Vagina (tissue), 2 donors: ENCODE data around the gene GYG2.

Experiments used
- POLR2A ChIP-seq, 2 donors: fragments of 450-650 bp; IDR thresholded peaks; one replicate each; pipeline ENCODE4 v1.6.1; 2017; ENCODE audit warnings: antibody characterized with exemption in 2 of 2, mild to moderate bottlenecking in 2 of 2, moderate library complexity in 2 of 2
- TF ChIP-seq, protein P1 (sequence below), 3 experiments: fragments of 450-650 bp in 2 of 3; fragments of 200-600 bp in 1 of 3; sonication (generic) in 1 of 3; IDR thresholded peaks; one replicate each; pipeline ENCODE4 v1.5.1; 2017 to 2019; ENCODE audit warnings: antibody characterized with exemption in 3 of 3, mild to moderate bottlenecking in 2 of 3, moderate library complexity in 2 of 3

DNA sequence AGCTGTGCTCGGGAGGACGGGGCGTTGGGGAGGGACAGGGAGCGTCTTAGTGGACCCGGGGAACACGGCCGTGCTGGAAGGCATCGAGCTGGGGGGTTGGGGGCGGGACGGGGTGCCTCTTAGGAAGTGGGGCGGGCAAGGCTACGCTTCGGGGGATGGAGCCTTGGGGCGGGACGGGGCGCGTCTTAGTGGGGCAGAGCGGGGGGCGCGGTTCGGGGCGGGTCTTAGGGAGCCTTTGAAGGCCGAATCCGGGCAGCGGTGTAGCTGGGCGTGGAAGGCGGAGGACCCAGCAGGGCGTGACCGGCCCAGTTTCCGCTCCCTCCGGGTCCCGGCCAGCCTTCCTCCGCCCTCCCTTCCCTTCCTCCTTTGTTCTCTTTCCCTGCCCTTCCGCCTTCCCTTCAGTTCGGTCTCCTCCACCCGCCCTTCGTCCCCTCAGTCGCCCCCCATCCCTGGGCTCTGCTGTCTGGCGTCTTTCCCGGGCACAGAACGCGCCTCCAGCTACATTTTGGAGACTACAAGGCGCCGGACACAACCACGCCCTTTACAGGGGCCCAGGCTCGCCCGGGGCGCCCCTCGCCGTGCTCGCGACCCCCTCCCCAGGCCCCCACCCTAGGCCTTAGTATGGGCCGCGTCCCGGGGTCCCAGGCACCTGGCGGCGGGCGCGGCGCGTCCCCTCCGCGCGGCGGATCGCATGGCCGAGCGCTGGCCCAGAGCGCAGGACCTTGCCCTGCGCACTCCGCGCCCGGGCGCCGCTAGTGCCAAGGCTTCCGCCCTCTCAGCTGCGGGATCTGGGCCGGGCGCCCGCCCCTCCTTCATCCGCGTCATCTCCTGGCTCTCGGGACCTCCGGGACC is 100.1 kb downstream of the GYG2 start, which contains the start of gene ARSD:
- peak in 1 of 2 donors; percentile 77 for TF ChIP-seq POLR2A (IDR thresholded peaks at IDR 0.05)
- TF ChIP-seq, protein P1, sequence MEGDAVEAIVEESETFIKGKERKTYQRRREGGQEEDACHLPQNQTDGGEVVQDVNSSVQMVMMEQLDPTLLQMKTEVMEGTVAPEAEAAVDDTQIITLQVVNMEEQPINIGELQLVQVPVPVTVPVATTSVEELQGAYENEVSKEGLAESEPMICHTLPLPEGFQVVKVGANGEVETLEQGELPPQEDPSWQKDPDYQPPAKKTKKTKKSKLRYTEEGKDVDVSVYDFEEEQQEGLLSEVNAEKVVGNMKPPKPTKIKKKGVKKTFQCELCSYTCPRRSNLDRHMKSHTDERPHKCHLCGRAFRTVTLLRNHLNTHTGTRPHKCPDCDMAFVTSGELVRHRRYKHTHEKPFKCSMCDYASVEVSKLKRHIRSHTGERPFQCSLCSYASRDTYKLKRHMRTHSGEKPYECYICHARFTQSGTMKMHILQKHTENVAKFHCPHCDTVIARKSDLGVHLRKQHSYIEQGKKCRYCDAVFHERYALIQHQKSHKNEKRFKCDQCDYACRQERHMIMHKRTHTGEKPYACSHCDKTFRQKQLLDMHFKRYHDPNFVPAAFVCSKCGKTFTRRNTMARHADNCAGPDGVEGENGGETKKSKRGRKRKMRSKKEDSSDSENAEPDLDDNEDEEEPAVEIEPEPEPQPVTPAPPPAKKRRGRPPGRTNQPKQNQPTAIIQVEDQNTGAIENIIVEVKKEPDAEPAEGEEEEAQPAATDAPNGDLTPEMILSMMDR (IDR thresholded peaks at IDR 0.05): no peak
